MCF 10A (cell line): ENCODE results near the gene CCDC68. TPM values are rescaled to one million over a fixed set of nuclear protein-coding genes. Genes with fewer than 3 reads are reported as not detected.

ENCODE experiments used
- BruUV-seq: library from RNA; stranded (reverse); fragments of 400-500 nt; replicated peaks from 2 replicates; lab custom pipeline; 2021; lab: Mats Ljungman, UMichigan
- CTCF ChIA-PET: fragments of 300-600 bp; sonication (Branson Sonifier 250); formaldehyde crosslinking; extraction: SDS; loops from one replicate; lab custom pipeline; 2021; ENCODE audit warnings: antibody characterized with exemption, inconsistent platforms; lab: Yijun Ruan, JAX
- POLR2A ChIA-PET: fragments of 300-600, 350-650 bp; sonication (Branson Sonifier 250); formaldehyde crosslinking; extraction: SDS; loops from one replicate; lab custom pipeline; 2020; ENCODE audit warnings: antibody characterized with exemption, inconsistent platforms; lab: Yijun Ruan, JAX
- DNase-seq: peaks from one replicate; pipeline ENCODE4 v3.0.0-alpha.2; 2018; ENCODE audit not compliant: unreplicated experiment
- H3K27ac Mint-ChIP-seq: one replicate; pipeline ENCODE4 v1.8.0; 2022; ENCODE audit warnings: mild to moderate bottlenecking, low read depth, mixed read lengths; ENCODE audit not compliant: unreplicated experiment
- H3K27me3 Mint-ChIP-seq: one replicate; pipeline ENCODE4 v1.8.0; 2022; ENCODE audit warnings: mixed read lengths; ENCODE audit not compliant: insufficient read depth, unreplicated experiment
- H3K36me3 Mint-ChIP-seq: one replicate; pipeline ENCODE4 v1.8.0; 2022; ENCODE audit warnings: mild to moderate bottlenecking, moderate library complexity, mixed read lengths; ENCODE audit not compliant: insufficient read depth, unreplicated experiment
- H3K4me1 Mint-ChIP-seq: one replicate; pipeline ENCODE4 v1.8.0; 2022; ENCODE audit warnings: mixed read lengths; ENCODE audit not compliant: insufficient read depth, unreplicated experiment
- H3K4me3 Mint-ChIP-seq: one replicate; pipeline ENCODE4 v1.8.0; 2022; ENCODE audit warnings: mild to moderate bottlenecking, moderate library complexity, mixed read lengths; ENCODE audit not compliant: unreplicated experiment
- H3K9me3 Mint-ChIP-seq: one replicate; pipeline ENCODE4 v1.8.0; 2022; ENCODE audit warnings: mixed read lengths; ENCODE audit not compliant: unreplicated experiment
- CTCF ChIP-seq: fragments of 200-600 bp; IDR thresholded peaks from one replicate; pipeline ENCODE4 v1.8.0; 2022; ENCODE audit warnings: antibody characterized with exemption, mild to moderate bottlenecking; ENCODE audit not compliant: unreplicated experiment
- intact Hi-C: fragments of 100-400 bp; cut with micrococcal nuclease; formaldehyde crosslinking; loops from 2 replicates; pipeline ENCODE4 v1.14.1; 2022
- total RNA-seq: library from RNA; stranded (reverse); gene quantifications from 2 replicates; pipeline ENCODE4 v1.2.3, GENCODE V29; 2022

CCDC68 gene
- total RNA-seq, 1 experiment from 2014 or later: 3.3 TPM

GRCh38 chr18:54928236-54928635 is 31.0 kb downstream of the CCDC68 start:
- no TSS peak for BruUV-seq
- H3K9me3 Mint-ChIP-seq: no peaks in the 10 kb centered on the region
- no peaks in the 10 kb centered on the region for H3K27me3 Mint-ChIP-seq
- H3K4me3 Mint-ChIP-seq: no peak overlapping the region
- POLR2A ChIA-PET: no interaction called here
- intact Hi-C loops: no loop called here
- TF ChIP-seq CTCF: no peak
- DNase-seq: no peak
- CTCF ChIA-PET: interaction anchor here (0.7 kb wide), 1 partner anchor 11 kb away, joined by 4 read pairs; no protein-coding TSS in a partner anchor
- no peaks in the 10 kb centered on the region for H3K36me3 Mint-ChIP-seq
- H3K27ac Mint-ChIP-seq: no peak overlapping the region
- peaks cover 6% of the 10 kb centered on the region for H3K4me1 Mint-ChIP-seq

- TF ChIP-seq CTCF: no peak
- peak; percentile 36 for DNase-seq
- Mint-ChIP-seq H3K4me3 (no peak overlapping the region), H3K27me3 (no peaks in the 10 kb centered on the region), H3K27ac (peak overlapping the region; percentile 35), H3K9me3 (no peaks in the 10 kb centered on the region), H3K36me3 (no peaks in the 10 kb centered on the region), H3K4me1 (peaks cover 6% of the 10 kb centered on the region)
- ChIA-PET CTCF (interaction anchor here (0.8 to 1.1 kb wide), 2 partner anchors 17 to 482 kb away, joined by 3 to 4 read pairs; no protein-coding TSS in a partner anchor), POLR2A (interaction anchor here (0.8 kb wide), 1 partner anchor 17 kb away, joined by 3 read pairs; no protein-coding TSS in a partner anchor)
- BruUV-seq: no TSS peak
- intact Hi-C loops: no loop called here
These were observed 32.5 kb downstream of the CCDC68 start for GRCh38 chr18:54926593-54927325.

GRCh38 chr18:54924948-54925347 is 34.3 kb downstream of the CCDC68 start:
- no peak overlapping the region for H3K4me3 Mint-ChIP-seq
- no peaks in the 10 kb centered on the region for H3K9me3 Mint-ChIP-seq
- no peaks in the 10 kb centered on the region for H3K36me3 Mint-ChIP-seq
- intact Hi-C loops: no loop called here
- POLR2A ChIA-PET: no interaction called here
- peaks cover 6% of the 10 kb centered on the region for H3K4me1 Mint-ChIP-seq
- CTCF ChIA-PET: interaction anchor here (0.7 kb wide), 1 partner anchor 159 kb away, joined by 3 read pairs; no protein-coding TSS in a partner anchor
- BruUV-seq: no TSS peak
- H3K27ac Mint-ChIP-seq: no peak overlapping the region
- no peaks in the 10 kb centered on the region for H3K27me3 Mint-ChIP-seq
- no peak for TF ChIP-seq CTCF
- peak; percentile 9 for DNase-seq

- no TSS peak for BruUV-seq
- Mint-ChIP-seq H3K9me3 (no peaks in the 10 kb centered on the region), H3K4me1 (peaks cover 6% of the 10 kb centered on the region), H3K36me3 (peaks cover 5% of the 10 kb centered on the region), H3K4me3 (no peak overlapping the region), H3K27ac (no peak overlapping the region), H3K27me3 (no peaks in the 10 kb centered on the region)
- intact Hi-C loops: no loop called here
- CTCF ChIA-PET: interaction anchor here (0.7 to 1.1 kb wide), 3 partner anchors 9 to 182 kb away, joined by 3 read pairs; no protein-coding TSS in a partner anchor
- no peak for DNase-seq
- TF ChIP-seq CTCF: no peak
- POLR2A ChIA-PET: interaction anchor here (1.1 kb wide), 1 partner anchor 99 kb away, joined by 5 read pairs; no protein-coding TSS in a partner anchor
These were observed 35.8 kb downstream of the CCDC68 start for GRCh38 chr18:54923339-54923956.
